ENCODE results near the gene IL18BP.

GRCh38 chr11:72001285-72001684, 2.6 kb downstream of the IL18BP start:
- TF ChIP-seq CTCF (IDR thresholded peaks at IDR 0.05; ENCODE audit: borderline replicate concordance, extremely low read depth, low read length, poor library complexity, severe bottlenecking): no peak
- no peak for TF ChIP-seq EZH2 (IDR thresholded peaks at IDR 0.05; ENCODE audit: borderline replicate concordance, low read depth, low read length, severe bottlenecking)
